NAMALWA (cell line): ENCODE measurements around the gene CCDC87.
"Not testable (repeated sequence)": the region's sequence is repeated elsewhere in the genome, so short reads cannot be mapped to it uniquely, and the experiment has no call there.

Source experiments
- DNase-seq: peaks from one replicate; pipeline ENCODE4 v3.0.0-alpha.2; 2015; ENCODE audit warnings: low spot score

Gene CCDC87

GRCh38 chr11:66592457-66593302, at the start of gene CCDC87, which contains the start of gene CCS:
Gene CCDC87 (minus strand): TSS chr11:66593063. CDS start chr11:66593015, 48 bp downstream.
Gene CCS (plus strand): TSS chr11:66593185. CDS start chr11:66593262, 77 bp downstream.
- peak; percentile 98 for DNase-seq

- DNase-seq: no peak
Observed at GRCh38 chr11:66641834-66642233, 49.0 kb upstream of the CCDC87 start.

GRCh38 chr11:66639814-66640340, 47.0 kb upstream of the CCDC87 start:
- DNase-seq: not testable (repeated sequence)

GRCh38 chr11:66639066-66639813, 46.4 kb upstream of the CCDC87 start:
- DNase-seq: peak; percentile 69

GRCh38 chr11:66638177-66639065, 45.6 kb upstream of the CCDC87 start, which contains the start of gene RBM4:
Gene RBM4 (plus strand): TSS chr11:66638703. CDS start chr11:66639712, 1,009 bp downstream.
- peak; percentile 100 for DNase-seq

GRCh38 chr11:66637557-66638176, 44.8 kb upstream of the CCDC87 start:
- peak; percentile 51 for DNase-seq

- no peak for DNase-seq
Observed at GRCh38 chr11:66636411-66636810, 43.5 kb upstream of the CCDC87 start.

GRCh38 chr11:66632952-66633351, 40.1 kb upstream of the CCDC87 start:
- DNase-seq: no peak

- no peak for DNase-seq
Observed at GRCh38 chr11:66631883-66632282, 39.0 kb upstream of the CCDC87 start.

GRCh38 chr11:66629356-66629755, 36.5 kb upstream of the CCDC87 start:
- DNase-seq: no peak

GRCh38 chr11:66628061-66628603, 35.3 kb upstream of the CCDC87 start:
- no peak for DNase-seq

GRCh38 chr11:66626926-66627325, 34.1 kb upstream of the CCDC87 start:
- DNase-seq: no peak

GRCh38 chr11:66626382-66626781, 33.5 kb upstream of the CCDC87 start:
- DNase-seq: no peak

- no peak for DNase-seq
Observed at GRCh38 chr11:66625752-66626149, 32.9 kb upstream of the CCDC87 start.

- DNase-seq: no peak
Observed at GRCh38 chr11:66625041-66625751, 32.3 kb upstream of the CCDC87 start.

- DNase-seq: no peak
Observed at GRCh38 chr11:66624450-66624849, 31.6 kb upstream of the CCDC87 start.

GRCh38 chr11:66619080-66619554, 26.3 kb upstream of the CCDC87 start:
- peak; percentile 48 for DNase-seq

- DNase-seq: peak; percentile 34
Observed at GRCh38 chr11:66617155-66617834, 24.4 kb upstream of the CCDC87 start.

- peak; percentile 99 for DNase-seq
Observed at GRCh38 chr11:66616379-66617154, 23.7 kb upstream of the CCDC87 start, which contains the start of gene RBM14. Gene RBM14 (plus strand): TSS chr11:66616630. CDS start chr11:66616721, 91 bp downstream.
